Astrocyte (in vitro differentiated cells and primary cell): ENCODE results near the gene TKT.

Experiments used
- EZH2 ChIP-seq: IDR thresholded peaks from 2 replicates; pipeline ENCODE4 v1.6.1; 2012; ENCODE audit warnings: mild to moderate bottlenecking, low read length, inconsistent platforms; ENCODE audit not compliant: insufficient read depth
- TF ChIP-seq, protein P1 (sequence below): IDR thresholded peaks from 2 replicates; pipeline ENCODE4 v1.5.1; 2011; ENCODE audit warnings: low read depth, mild to moderate bottlenecking, inconsistent platforms, low read length, moderate library complexity; ENCODE audit not compliant: insufficient read depth

DNA sequence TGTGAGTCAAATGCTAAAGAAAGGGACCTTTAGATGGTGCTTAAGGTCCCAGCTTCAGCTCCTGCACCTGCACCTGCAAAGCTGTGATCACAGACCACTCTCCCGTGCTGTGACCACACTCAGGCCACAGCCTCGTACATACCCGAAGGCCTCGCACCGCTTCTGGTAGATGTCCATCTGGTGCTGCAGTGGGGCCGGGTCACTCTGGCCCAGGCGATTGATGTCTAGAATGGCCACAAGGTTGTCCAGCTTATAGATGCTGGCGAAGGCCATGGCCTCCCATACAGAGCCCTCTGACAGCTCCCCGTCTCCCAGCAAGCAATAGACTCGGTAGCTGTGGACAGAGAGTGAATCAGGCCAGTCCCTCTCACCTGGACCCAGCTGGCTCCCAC is 21.0 kb downstream of the TKT start:
- TF ChIP-seq, protein P1, sequence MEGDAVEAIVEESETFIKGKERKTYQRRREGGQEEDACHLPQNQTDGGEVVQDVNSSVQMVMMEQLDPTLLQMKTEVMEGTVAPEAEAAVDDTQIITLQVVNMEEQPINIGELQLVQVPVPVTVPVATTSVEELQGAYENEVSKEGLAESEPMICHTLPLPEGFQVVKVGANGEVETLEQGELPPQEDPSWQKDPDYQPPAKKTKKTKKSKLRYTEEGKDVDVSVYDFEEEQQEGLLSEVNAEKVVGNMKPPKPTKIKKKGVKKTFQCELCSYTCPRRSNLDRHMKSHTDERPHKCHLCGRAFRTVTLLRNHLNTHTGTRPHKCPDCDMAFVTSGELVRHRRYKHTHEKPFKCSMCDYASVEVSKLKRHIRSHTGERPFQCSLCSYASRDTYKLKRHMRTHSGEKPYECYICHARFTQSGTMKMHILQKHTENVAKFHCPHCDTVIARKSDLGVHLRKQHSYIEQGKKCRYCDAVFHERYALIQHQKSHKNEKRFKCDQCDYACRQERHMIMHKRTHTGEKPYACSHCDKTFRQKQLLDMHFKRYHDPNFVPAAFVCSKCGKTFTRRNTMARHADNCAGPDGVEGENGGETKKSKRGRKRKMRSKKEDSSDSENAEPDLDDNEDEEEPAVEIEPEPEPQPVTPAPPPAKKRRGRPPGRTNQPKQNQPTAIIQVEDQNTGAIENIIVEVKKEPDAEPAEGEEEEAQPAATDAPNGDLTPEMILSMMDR: no peak
- TF ChIP-seq EZH2: no peak
